ES-I3 (cell line): ENCODE measurements around the gene CLIC3.

ENCODE experiments used
- H3K36me3 ChIP-seq: 2 replicates; pipeline ENCODE4 v1.6.1; 2013; ENCODE audit warnings: mild to moderate bottlenecking, low read length, control low read depth, moderate library complexity; ENCODE audit not compliant: insufficient read depth
- H3K4me1 ChIP-seq: 2 replicates; pipeline ENCODE4 v1.6.1; 2013; ENCODE audit warnings: mild to moderate bottlenecking, control low read depth, low read length; ENCODE audit not compliant: insufficient read depth
- H3K9ac ChIP-seq: 2 replicates; pipeline ENCODE4 v1.6.1; 2013; ENCODE audit warnings: low read depth, mild to moderate bottlenecking, low read length, moderate library complexity
- H3K9me3 ChIP-seq: 2 replicates; pipeline ENCODE4 v1.6.1; 2013; ENCODE audit warnings: mild to moderate bottlenecking, low read length, moderate library complexity; ENCODE audit not compliant: control insufficient read depth, insufficient read depth

The CLIC3 gene

GRCh38 chr9:136950656-136951276, 45.6 kb downstream of the CLIC3 start:
- H3K4me1 ChIP-seq, result no peaks in the 10 kb centered on the region
- no peaks in the 10 kb centered on the region for H3K9me3 ChIP-seq
- H3K36me3 ChIP-seq, result no peaks in the 10 kb centered on the region
- H3K9ac ChIP-seq, result peak overlapping the region; percentile 56

GRCh38 chr9:136949817-136950655, 46.3 kb downstream of the CLIC3 start:
- Histone ChIP-seq H3K9me3 (no peaks in the 10 kb centered on the region), H3K9ac (peak overlapping the region; percentile 56), H3K4me1 (peaks cover 2% of the 10 kb centered on the region; the same call in 1 of the 2 replicates), H3K36me3 (no peaks in the 10 kb centered on the region)

- Histone ChIP-seq H3K36me3 (no peaks in the 10 kb centered on the region), H3K9ac (peak overlapping the region; percentile 56), H3K9me3 (no peaks in the 10 kb centered on the region), H3K4me1 (peaks cover 5% of the 10 kb centered on the region; the same call in 1 of the 2 replicates)
Measured at GRCh38 chr9:136949239-136949816, 47.0 kb downstream of the CLIC3 start.

GRCh38 chr9:136947955-136948510, 48.3 kb downstream of the CLIC3 start:
- Histone ChIP-seq H3K4me1 (peaks cover 5% of the 10 kb centered on the region; the same call in 1 of the 2 replicates), H3K36me3 (no peaks in the 10 kb centered on the region), H3K9ac (no peak overlapping the region), H3K9me3 (no peaks in the 10 kb centered on the region)

GRCh38 chr9:136947028-136947891, 49.1 kb downstream of the CLIC3 start:
- H3K36me3 ChIP-seq, result no peaks in the 10 kb centered on the region; the same call in 1 of the 2 replicates
- no peaks in the 10 kb centered on the region for H3K9me3 ChIP-seq
- H3K4me1 ChIP-seq, result peaks cover 5% of the 10 kb centered on the region; the same call in 1 of the 2 replicates
- no peak overlapping the region for H3K9ac ChIP-seq

- peaks cover 5% of the 10 kb centered on the region; the same call in 1 of the 2 replicates for H3K4me1 ChIP-seq
Measured at GRCh38 chr9:136946228-136947027, 49.9 kb downstream of the CLIC3 start.

GRCh38 chr9:136945333-136946227, 50.8 kb downstream of the CLIC3 start:
- H3K4me1 ChIP-seq, result peaks cover 5% of the 10 kb centered on the region; the same call in 1 of the 2 replicates
- H3K9ac ChIP-seq, result no peak overlapping the region
- H3K9me3 ChIP-seq, result no peaks in the 10 kb centered on the region
- H3K36me3 ChIP-seq, result no peaks in the 10 kb centered on the region; the same call in 1 of the 2 replicates

More at GRCh38 chr9:136946228-136947027, 49.9 kb downstream of the CLIC3 start:
- Histone ChIP-seq H3K36me3 (no peaks in the 10 kb centered on the region; the same call in 1 of the 2 replicates), H3K9me3 (no peaks in the 10 kb centered on the region), H3K9ac (no peak overlapping the region)
